ENCODE data around the gene PAPPA. TPM values are rescaled to one million over a fixed set of nuclear protein-coding genes. Genes with fewer than 3 reads are reported as not detected.

PAPPA gene
- total RNA-seq, 1 experiment from 2014 or later: 3.9 TPM

GRCh38 chr9:116196806-116197205 lies 43.2 kb downstream of the PAPPA start:
- CTCF ChIA-PET: no interaction called here
- DNase-seq: no peak
- POLR2A ChIA-PET (ENCODE audit: unreplicated experiment): interaction anchor here (0.7 kb wide), 1 partner anchor 9 kb away, joined by 4 read pairs; no protein-coding TSS in a partner anchor
- Histone ChIP-seq H3K4me3 (no peak overlapping the region), H4K20me1 (ENCODE audit: insufficient read depth) (no peaks in the 10 kb centered on the region), H3K9me2 (ENCODE audit: insufficient read depth) (no peaks in the 10 kb centered on the region), H3K79me2 (ENCODE audit: low read depth) (no peaks in the 10 kb centered on the region), H3K36me3 (ENCODE audit: low read depth) (no peaks in the 10 kb centered on the region), H3K27me3 (ENCODE audit: insufficient read depth, low read depth) (no peaks in the 10 kb centered on the region), H2AFZ (no peak overlapping the region), H3K27ac (no peak overlapping the region), H3K4me2 (no peak overlapping the region), H3F3A (ENCODE audit: insufficient read depth, low read depth) (peaks cover 16% of the 10 kb centered on the region), H3K4me1 (replicated peaks; ENCODE audit: insufficient read depth) (peaks cover 29% of the 10 kb centered on the region), H3K9me3 (ENCODE audit: insufficient read depth, low read depth) (no peaks in the 10 kb centered on the region)
- no TSS peak for BruUV-seq (replicated peaks)
- TF ChIP-seq EZH2 (IDR thresholded peaks at IDR 0.05; ENCODE audit: low read depth) (no peak), CTCF (conservative IDR thresholded peaks at IDR 0.05) (no peak)
- intact Hi-C loops (cut with micrococcal nuclease; ENCODE audit: unreplicated experiment): no loop called here

GRCh38 chr9:116198344-116198743 lies 44.8 kb downstream of the PAPPA start:
- H3K36me3 ChIP-seq (ENCODE audit: low read depth): no peaks in the 10 kb centered on the region
- peaks cover 12% of the 10 kb centered on the region for H3F3A ChIP-seq (ENCODE audit: insufficient read depth, low read depth)
- TF ChIP-seq EZH2 (IDR thresholded peaks at IDR 0.05; ENCODE audit: low read depth) (no peak), CTCF (conservative IDR thresholded peaks at IDR 0.05) (no peak)
- no TSS peak for BruUV-seq (replicated peaks)
- no peak overlapping the region for H3K4me3 ChIP-seq
- no peaks in the 10 kb centered on the region for H4K20me1 ChIP-seq (ENCODE audit: insufficient read depth)
- ChIA-PET CTCF (no interaction called here), POLR2A (ENCODE audit: unreplicated experiment) (no interaction called here)
- H3K9me3 ChIP-seq (ENCODE audit: insufficient read depth, low read depth): no peaks in the 10 kb centered on the region
- no peaks in the 10 kb centered on the region for H3K79me2 ChIP-seq (ENCODE audit: low read depth)
- H2AFZ ChIP-seq: no peak overlapping the region
- no peak overlapping the region for H3K4me2 ChIP-seq
- intact Hi-C loops (cut with micrococcal nuclease; ENCODE audit: unreplicated experiment): no loop called here
- DNase-seq: no peak
- no peak overlapping the region for H3K27ac ChIP-seq
- H3K4me1 ChIP-seq (replicated peaks; ENCODE audit: insufficient read depth): peaks cover 15% of the 10 kb centered on the region
- no peaks in the 10 kb centered on the region for H3K9me2 ChIP-seq (ENCODE audit: insufficient read depth)
- H3K27me3 ChIP-seq (ENCODE audit: insufficient read depth, low read depth): no peaks in the 10 kb centered on the region

GRCh38 chr9:116202219-116202912 lies 48.8 kb downstream of the PAPPA start:
- Histone ChIP-seq H4K20me1 (ENCODE audit: insufficient read depth) (no peaks in the 10 kb centered on the region), H3F3A (ENCODE audit: insufficient read depth, low read depth) (no peaks in the 10 kb centered on the region), H3K36me3 (ENCODE audit: low read depth) (no peaks in the 10 kb centered on the region), H3K4me3 (no peak overlapping the region), H3K4me1 (replicated peaks; ENCODE audit: insufficient read depth) (peaks cover 7% of the 10 kb centered on the region; the same call in 1 of the 2 replicates), H3K27ac (no peak overlapping the region), H3K4me2 (no peak overlapping the region), H3K9me2 (ENCODE audit: insufficient read depth) (no peaks in the 10 kb centered on the region), H3K9me3 (ENCODE audit: insufficient read depth, low read depth) (no peaks in the 10 kb centered on the region), H3K27me3 (ENCODE audit: insufficient read depth, low read depth) (no peaks in the 10 kb centered on the region), H2AFZ (no peak overlapping the region), H3K79me2 (ENCODE audit: low read depth) (no peaks in the 10 kb centered on the region)
- intact Hi-C loops (cut with micrococcal nuclease; ENCODE audit: unreplicated experiment): no loop called here
- ChIA-PET CTCF (no interaction called here), POLR2A (ENCODE audit: unreplicated experiment) (no interaction called here)
- DNase-seq: no peak
- BruUV-seq (replicated peaks): no TSS peak
- no peak for TF ChIP-seq EZH2 (IDR thresholded peaks at IDR 0.05; ENCODE audit: low read depth)
- no peak for TF ChIP-seq CTCF (conservative IDR thresholded peaks at IDR 0.05)

Data from PC-9 (cell line).